ENCODE results near the gene EXOC4. TPM values are rescaled to one million over a fixed set of nuclear protein-coding genes. Genes with fewer than 3 reads are reported as not detected.

EXOC4 gene
- total RNA-seq, 1 donor from 2014 or later = 79.6 TPM

DNA sequence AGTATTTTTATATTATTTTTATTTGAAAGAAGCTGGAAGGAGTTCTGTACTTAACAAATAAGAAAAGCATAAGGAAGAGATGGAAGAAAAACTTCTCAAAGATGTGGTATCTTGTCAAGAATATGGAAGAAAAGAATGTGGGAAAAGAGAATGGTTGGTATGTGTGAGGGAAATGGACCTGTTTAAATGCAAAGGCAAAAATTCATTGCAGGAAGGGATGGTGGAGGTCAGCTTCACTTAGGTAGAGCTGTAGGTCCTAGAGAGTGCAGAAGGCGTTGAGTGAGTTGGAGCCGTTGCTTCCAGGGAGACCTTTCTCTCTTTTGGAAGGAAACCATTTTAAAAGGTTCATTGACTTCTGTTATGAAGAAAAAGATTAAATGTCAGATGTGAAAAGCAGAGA, 107.3 kb downstream of the EXOC4 start:
- intact Hi-C loops (cut with micrococcal nuclease) = no loop called here

DNA sequence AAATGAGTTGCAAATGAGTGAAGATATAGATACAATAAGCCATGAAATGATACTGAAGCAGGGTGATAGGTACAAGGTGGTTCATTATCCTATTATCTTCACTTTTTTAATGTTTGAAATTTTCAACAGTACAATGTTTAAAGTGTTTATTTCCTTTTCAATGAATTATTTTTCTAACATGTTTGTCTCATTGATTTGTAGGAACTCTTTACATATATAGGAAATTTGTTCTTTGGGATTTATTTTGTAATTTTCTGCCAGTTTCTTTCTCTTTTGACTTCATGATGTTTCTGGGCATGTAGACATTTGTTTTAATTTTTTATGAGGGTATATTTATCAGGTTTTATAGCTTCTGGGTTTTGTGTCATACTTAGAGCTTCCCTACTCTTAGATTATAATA, 108.9 kb downstream of the EXOC4 start:
- intact Hi-C loops (cut with micrococcal nuclease) = no loop called here

DNA sequence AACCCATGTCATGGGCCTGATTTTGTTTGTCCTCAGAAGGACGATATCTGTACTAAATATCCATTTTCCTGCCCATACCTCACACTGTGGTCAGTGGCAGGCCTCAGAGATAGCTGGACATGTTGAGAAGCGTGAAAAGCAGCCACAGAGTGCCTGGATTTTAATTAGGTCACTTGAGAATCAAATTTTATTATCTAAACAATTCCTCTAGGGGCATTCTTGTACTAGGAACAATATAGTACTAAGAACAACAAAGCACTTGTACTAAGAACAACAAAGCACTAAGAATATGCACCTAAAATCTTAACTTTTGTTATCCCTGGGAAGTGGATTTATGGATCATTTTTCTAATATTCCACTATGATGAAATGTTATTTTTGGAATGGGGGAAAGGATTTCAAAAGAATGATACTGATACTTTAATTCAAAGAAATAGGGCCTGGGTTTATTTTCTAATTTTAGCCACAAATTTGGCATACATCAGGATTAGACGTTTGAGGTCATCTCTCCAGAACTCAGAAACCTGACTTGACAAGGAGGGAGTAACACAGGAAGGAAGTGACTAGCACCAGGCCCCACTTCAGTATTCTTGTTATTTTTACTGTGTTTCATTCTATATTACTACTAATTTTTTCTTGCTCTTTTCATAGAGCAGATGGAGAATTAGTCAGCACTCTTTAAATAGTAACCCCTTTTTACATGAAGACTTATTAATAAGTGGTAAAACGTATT, 112.2 kb downstream of the EXOC4 start:
- intact Hi-C loops (cut with micrococcal nuclease) = no loop called here

DNA sequence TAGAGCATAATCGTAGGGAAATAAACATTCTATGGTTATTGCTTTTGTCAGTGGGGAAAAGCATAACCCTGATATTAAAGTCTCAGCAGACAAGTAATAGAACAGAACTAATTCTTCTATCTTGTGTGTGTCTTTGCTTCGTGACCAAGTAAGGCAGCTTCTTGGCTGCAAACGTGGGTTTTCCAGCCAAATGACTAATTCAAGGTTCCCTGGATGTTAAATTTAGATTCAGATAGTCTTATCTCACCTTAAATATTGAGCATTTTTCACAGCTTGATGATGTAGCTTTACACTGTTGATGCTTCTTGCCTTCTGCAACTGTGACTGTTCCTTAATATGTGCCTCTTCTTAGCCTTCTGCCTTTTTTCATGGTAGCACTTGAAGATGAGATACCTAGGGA, 113.0 kb downstream of the EXOC4 start:
- intact Hi-C loops (cut with micrococcal nuclease) = no loop called here

DNA sequence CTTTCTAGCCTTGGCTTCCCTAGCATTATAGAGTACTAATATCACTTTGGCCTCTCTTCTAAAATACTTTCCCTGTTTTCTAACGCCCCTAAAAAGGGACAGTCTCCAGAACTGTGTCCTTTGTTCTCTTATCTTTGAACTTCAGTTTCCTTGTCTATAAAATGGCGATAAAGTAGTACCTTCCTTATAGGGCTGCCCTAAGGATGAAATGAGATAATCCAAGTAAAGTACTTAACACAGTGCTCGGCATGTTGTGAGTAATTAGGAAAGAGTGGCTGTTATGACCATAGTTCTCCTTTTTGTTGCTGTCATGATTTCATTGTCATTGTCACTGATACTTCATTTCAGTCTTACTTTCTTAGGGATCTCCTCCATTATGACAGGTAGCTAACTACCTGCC, 114.7 kb downstream of the EXOC4 start:
- intact Hi-C loops (cut with micrococcal nuclease) = no loop called here

DNA sequence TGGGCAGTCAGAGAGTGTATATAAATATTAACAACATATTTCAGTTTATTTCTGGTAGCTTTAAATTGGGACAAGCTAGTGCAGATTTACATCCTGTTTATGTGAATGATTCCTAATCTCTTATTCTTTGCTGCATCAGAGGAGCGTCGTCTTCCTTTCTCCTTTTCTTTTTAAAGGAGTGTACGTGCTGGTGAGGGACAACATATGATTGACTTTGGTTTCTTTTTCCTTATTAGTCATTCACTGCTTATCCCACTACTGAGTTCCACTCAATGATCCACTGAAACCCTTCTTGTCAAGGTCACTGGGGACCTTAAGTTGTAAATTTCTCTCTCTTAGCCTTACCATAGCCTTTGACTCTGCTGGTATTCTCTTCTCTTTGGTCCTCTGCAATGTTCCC, 116.3 kb downstream of the EXOC4 start:
- intact Hi-C loops (cut with micrococcal nuclease) = no loop called here

DNA sequence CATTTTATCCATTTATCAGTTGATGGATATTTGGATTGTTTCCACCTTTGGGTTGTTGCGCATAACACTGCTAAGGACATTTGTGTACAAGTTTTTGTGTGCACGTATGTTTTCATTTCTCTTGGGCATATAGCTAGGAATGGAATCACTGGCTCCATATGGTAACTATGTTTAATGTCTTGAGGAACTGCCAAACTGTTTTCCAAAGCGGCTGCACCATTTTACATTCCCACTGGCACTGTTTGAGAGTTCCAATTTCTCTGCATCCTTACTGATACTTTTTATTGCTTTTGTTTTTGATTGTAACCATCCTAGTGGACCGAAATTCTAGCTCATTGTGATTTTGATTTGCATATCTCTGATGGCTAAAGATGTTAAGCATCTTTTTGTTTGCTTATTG, 118.7 kb downstream of the EXOC4 start:
- intact Hi-C loops (cut with micrococcal nuclease) = no loop called here

DNA sequence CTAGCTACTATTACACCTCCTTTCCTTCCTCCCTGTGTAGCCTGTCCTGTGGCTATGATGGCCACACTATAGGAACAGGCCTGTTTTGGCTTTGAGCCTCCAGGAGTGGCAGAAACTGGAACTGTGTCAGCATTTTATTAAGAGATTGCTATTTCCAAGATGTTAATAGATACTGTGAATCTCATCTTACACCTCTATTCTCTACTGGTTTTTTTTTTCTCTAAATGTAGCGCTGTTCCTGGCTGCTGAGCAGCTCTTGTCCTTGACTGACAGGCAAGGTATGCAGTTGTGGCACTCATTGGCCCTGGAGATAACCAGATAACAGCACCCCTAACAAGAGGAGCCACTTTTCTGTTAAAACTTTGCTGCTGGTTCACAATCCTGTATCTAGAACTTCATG, 119.5 kb downstream of the EXOC4 start:
- intact Hi-C loops (cut with micrococcal nuclease) = no loop called here

DNA sequence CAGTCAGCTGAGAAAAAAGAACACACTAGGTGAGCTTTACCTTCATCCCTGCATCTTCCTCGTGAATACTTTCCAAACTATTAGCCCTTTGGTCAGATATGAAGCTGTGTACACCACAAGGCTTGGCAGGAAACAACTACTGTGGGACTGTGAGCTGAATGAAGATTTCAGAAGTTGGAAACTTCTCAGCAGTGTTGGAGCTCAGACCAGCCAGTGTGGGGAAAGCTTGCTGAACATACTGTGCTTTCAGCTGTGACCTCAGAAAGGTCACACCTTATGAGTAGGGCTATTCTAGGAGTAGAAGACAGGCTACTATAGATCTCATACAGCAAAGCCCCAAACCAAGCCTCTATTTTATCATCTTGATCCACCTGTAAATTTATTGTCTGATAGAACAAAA, 123.6 kb downstream of the EXOC4 start:
- intact Hi-C loops (cut with micrococcal nuclease) = no loop called here

DNA sequence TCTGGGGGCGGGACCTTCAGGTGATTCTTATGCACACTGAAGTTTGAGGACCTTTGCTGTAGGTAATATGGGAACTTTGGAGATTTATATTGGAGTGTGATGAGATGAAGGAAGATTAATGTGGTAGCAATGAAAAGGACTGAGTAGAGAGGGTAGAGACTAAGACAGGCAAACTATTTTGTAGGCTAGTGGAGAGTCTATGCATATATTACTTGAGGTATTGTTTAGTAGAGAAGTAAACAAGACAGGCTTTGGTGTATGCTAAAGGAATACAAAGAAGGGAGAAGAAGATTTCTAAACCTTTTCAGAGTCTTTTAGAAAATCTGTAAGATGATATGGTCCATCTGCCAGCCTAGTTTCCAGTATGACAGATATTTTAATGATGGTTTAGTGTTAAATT, 129.1 kb downstream of the EXOC4 start:
- intact Hi-C loops (cut with micrococcal nuclease) = no loop called here

DNA sequence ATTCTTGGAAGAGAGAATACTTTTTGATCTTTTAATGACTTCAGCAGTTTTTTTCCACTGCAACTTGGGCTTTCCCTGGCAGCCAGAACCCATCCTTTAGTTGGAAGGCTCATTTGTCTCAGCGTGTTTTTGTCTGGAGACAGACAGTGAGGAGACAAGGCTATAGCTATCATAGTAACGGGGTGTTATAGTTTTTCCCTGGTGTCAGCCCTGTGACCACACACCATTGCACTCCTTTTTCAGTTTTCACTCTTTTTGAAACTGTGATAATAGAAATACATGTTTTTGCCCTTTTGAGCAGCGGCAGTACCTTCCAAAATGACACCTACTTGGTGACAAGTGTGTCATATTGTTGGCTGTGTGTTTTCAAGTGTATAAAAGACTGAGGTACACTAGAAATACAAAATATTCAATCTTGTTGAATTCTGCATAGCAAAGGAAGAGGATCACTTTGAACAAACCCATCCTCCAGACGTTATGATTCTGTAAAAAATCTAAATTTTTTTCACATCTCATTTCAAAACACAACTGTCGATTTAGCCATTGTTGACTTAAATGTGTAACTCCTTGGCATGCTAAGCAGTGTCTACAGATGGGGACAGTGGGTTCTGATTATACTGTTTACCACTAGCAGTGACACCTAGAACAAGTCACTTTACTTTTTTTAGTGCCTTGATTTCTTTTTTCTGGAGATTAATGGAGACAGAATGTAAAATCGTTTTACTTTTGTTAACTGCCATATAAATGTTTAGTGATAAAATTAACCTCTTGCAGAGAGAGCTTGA, 130.1 kb downstream of the EXOC4 start:
- intact Hi-C loops (cut with micrococcal nuclease) = no loop called here

DNA sequence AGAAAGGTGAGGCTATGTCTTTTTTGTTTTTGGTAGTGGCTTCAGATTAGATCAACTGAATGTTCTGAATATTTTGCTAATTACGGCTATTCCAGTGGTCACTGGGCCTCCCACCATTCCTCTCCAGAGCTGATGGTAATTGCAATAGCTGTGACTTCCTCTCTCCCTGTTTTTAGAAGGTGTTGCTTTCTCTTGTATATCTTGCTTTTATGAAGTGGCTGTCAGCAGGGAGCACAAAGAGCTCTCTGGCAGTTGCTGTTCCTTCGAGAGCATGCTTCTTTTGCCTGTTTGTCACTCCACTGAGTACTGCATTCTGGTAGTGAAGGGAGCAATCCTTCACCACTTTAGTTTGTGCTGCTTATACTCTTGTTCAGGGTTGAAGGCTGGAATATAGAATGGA, 133.3 kb downstream of the EXOC4 start:
- intact Hi-C loops (cut with micrococcal nuclease) = no loop called here

DNA sequence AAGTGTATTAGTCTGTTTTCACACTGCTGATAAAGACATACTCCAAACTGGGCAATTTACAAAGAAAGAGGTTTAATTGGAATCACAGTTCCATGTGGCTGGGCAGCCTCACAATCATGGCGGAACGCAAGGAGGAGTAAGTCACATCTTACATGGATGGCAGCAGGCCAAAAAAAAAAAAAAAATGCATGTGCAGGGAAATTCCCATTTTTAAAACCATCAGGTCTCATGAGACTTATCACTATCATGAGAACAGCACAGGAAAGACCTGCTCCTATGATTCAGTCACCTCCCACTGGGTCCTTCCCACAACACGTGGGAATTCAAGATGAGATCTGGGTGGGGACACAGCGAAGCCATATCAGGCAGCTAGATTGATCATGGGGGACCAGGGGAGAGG, 136.8 kb downstream of the EXOC4 start:
- intact Hi-C loops (cut with micrococcal nuclease) = no loop called here

DNA sequence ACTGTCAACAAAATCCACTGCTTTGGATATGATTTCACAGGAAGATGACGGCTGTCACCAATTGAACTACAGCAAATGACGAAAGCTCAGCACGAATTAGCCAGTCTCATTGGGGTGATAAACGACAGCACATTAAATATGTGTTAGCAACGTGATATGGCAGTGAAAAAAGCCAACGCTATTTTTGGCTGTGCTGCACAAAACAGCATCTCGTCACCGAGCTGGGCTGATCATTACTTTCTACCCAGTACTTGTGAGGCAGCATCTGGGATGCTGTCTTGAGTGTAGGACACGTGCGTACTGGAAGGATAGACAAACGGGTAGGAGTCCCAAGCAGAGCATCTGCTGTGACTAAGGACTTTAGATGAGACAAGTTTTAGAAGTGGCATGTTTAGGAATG, 138.3 kb downstream of the EXOC4 start:
- intact Hi-C loops (cut with micrococcal nuclease) = no loop called here

DNA sequence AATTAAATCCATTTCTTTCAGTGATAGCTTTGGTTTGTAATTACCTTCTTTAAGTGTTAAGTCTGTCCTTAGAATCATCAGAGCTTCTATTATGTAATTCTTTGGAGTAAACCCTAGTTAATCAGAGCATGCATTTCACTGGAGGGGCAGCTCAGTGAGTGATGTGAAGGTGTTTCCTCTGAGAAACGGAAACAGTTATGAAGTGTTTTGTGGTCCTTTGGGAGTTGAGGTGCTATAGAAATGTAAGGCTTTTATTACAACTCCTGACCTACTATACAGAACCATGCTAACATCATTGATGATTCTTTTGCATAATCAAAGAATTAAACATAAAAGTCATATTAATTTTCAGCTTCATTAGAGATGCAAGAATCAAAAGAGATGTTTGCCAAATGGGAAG, 141.5 kb downstream of the EXOC4 start:
- intact Hi-C loops (cut with micrococcal nuclease) = no loop called here

DNA sequence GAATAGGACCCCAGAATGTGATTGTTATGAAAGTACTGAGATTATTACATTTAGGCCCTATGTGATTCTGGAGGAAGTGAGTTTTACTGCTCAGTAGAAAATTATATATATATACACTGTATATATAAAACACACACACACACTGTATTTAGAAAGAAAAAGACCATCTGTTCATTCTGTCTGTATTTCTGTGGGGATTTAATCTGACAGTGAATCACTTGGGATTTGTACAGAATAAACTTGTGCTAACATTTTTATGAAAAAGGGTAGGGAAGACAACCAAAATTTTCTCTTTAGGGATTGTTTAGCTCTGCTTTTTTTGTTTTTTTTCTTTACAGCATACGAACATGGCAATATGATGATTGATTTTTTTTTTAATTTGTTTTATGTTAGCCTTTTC, 142.7 kb downstream of the EXOC4 start:
- intact Hi-C loops (cut with micrococcal nuclease) = no loop called here

DNA sequence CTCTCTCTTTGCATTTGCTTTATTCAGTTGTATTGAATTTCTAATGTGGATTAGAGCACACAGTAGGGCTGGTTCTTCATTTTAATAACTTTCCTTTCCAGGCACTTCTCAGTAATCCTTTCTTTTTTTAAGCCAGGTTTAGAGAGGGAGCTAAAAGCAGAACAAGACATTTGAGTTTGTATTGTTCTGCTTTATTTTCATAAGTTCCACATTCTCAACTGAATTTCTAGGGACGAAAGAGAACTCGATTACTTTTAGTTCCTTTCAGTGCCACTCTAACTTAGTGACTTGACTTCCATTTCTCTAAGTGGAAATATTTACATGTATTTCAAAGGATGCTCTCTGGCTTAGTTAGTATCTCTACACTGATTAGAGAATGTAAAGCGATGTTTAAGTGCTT, 145.6 kb downstream of the EXOC4 start:
- intact Hi-C loops (cut with micrococcal nuclease) = no loop called here

DNA sequence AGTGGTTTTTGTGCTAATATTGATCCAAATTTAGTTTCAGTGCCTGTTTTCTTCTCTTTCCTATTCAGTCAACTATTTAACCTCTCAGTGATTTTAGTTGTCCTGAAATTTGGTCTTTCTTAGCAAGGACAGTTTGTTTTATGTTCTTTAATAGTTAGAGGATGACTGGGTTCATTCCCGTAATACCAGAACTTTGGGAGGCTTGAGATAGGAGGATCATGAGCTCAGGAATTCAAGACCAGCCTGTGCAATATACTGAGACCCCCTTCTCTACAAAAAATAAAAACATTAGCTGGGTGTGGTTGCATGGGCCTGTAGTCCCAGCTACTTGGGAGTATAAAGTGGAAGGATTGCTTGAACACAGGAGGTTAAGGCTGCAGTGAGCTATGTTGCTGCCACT, 148.3 kb downstream of the EXOC4 start:
- intact Hi-C loops (cut with micrococcal nuclease) = no loop called here

DNA sequence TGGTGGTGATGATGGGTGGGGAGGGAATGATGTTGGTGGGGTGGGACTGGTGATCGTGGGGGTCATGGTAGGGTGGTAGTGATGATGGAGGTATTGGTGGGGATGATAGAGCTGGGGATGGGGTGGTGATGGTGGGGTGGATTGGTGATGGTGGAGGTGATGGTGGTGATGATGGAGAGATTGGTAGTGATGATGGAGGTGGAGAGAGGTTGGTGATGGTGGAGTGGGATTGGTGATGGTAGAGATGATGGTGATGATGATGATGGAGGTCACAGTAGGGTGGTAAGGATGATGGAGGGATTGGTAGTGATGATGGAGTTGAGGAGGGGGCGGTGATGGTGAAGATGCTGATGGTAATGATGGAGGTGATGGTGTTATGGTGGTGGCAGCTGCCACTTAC, 155.3 kb downstream of the EXOC4 start:
- intact Hi-C loops (cut with micrococcal nuclease) = no loop called here

DNA sequence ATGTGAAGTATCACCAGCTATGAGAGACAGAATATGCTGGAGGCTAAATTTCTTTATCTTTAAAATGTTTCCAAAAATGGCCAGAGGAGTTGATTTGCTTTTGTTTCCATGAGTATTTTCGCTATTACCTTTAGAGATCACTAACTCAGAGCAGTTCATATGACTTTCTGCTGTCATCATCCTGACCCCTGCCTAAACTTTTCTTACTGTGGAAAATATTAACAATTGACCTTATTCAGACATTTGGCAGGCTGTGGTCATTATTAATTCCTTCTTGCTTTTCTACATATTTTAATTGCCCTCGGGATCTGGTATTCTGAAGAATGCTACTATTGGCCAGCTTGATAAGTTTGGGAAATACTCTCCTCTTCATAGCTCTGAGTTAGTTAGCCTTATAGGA, 156.5 kb downstream of the EXOC4 start:
- intact Hi-C loops (cut with micrococcal nuclease) = no loop called here

DNA sequence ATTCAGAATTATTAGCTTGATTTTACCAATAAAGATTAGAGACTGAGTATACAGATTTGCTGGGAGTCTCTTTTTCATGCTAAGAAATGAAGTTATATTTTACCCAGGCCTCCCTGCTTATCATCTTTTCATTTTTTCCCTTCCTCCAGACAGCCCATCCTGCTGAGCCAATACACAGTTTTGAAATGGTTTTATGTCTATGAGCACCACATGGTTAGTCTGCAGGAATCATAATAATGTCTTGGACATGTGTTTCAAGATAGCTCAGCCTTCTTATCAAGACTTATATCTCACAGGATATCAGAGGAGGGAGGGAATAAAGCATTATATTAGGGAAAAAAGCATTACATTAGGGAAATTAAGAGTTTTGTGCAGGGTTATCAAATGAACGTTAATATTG, 157.1 kb downstream of the EXOC4 start:
- intact Hi-C loops (cut with micrococcal nuclease) = no loop called here

DNA sequence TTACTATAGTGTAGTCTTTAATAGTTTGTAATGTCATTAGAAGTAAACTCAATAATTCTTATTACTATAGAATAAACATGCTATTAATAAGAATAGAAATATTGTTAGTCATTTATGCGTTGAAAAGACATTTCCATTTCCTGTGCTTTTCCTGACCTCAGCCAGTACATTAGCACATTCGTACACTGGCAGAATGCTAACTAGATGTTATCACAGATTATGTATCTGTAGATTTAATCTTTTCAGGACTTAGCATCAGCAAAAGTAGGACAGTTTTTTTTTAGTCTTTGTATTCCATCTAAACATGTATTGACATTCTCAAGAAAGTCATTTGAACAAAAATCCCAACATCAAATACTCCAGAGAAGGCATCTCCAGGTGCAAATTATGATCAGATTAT, 158.5 kb downstream of the EXOC4 start:
- intact Hi-C loops (cut with micrococcal nuclease) = no loop called here

DNA sequence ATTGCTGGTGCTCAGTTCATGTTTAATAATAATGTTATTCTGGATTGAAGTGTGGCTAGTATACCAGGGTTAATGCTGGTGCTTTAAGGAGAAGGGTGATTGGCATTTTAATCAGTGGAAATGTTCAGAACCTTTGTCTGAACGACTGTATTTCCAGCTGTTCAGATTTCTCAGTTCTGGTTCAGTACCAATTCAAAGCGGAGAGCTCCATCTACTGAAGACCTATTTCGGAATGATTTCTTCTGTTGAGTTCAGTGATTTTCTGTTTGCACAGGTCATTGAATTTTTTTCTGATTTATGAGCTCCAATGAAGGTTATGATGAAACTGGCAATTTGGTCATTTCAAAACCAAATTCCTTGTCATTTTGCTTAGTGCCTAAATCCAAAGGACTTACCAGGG, 160.1 kb downstream of the EXOC4 start:
- intact Hi-C loops (cut with micrococcal nuclease) = no loop called here
